D341Med (cell line): ENCODE data around the gene SWSAP1.

ENCODE experiments used
- DNase-seq: peaks from one replicate; pipeline ENCODE4 v3.0.0; 2012; ENCODE audit warnings: low spot score

The SWSAP1 gene

DNA sequence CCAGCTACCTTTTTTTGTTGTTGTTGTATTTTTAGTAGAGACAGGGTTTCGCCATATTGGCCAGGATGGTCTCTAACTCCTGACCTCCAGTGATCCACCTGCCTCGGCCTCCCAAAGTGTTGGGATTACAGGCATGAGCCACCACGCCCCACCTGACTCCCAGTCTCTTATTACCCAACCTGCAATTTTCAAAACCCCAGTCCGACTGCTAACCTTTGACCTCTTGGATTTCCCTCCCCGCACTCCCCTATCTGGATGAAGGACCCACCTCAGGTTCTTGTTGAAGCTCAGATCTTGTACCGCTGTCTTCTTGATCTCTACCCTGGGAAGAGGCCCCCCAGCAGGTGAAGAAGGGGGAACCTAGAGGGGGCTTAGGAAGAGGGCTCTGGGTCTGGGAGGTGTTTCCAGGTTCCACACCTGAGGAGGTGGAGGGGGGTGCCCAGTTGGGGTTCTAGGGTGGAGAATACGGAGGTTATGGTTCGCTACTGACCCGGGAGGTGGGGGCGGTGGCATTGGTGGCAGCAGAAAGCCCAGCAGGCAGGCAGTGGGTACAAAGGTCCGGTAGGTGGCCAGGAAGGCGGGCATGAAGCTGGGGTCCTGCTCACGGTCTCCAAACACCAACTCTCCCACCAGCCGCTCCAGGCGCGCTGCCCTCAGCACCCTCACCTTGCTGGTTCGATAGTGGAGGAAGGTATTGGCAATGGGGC, 42.0 kb downstream of the SWSAP1 start:
- no peak for DNase-seq

DNA sequence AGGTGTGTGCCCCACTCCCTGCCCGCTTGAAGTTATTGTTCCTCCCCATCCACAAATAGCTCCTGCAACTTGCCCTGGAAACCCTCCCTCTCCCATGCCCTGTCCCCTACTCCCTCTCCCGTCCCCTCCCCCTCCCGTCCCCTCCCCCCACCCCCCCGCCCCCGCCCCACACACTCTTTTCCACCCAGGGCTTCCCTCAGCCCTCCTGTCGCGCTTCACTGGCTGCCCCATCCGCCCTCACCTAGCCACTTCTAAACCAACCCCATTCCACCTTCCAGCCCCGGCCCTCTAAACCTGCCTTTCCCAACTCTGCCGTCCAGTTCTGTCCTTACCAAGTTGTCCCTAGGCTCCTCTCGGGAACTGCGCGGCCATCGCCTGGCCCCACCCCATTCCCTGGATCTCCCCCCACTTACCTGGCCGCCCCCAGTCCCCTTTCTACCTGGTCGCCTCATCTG, 43.7 kb downstream of the SWSAP1 start:
- DNase-seq: no peak

DNA sequence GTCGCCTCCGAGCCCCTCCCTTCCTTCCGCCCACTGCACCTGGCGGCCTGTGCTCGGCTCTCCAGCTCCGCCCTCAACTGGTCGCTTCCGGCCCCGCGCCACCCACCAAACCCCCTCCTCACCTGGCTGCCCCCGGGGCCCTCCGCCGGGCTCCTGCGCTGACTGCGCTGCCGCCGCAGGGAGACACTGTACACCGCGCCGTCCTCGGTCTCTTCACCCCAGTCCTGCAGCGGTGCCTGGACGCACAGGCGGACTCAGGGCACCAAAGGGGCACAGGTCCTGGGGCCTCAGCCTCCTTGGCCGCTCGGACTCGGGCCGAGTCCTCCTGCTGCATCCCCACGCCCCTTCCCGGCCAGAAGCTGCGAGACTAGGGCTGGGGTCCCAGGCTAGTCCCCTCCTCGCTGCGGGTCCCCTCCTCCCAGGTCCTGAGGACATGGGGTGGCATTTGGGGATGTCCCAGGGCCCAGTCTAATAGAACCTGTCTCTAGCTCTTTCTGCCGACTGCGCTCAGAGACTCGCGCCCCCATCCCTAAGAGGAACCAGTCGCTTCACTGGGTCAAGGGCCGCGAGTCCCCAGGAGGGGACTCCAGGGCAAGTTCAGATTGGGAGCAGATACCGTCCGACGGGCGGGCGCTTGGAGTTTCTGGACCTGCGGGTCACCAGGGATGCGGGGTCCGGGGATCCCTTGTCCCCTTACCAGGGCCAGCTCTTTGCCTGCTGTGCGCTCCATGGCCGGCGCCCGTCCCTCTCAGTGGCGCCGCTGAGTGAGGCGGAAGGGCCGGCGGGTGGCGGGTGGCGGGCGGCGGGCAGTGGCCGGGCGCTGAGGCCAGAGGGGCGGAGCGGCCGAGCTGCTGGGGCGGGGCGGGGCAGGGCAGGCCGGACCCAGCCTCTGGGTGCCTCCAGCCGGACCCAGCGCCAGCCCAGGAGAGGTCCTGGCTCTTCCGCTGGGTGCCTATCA, 44.4 kb downstream of the SWSAP1 start, which contains the start of gene RGL3:
RGL3 (minus strand) TSS at position 766 of the 958 bp plus-strand sequence; CDS start at position 730, 36 bp downstream.
- no peak for DNase-seq

DNA sequence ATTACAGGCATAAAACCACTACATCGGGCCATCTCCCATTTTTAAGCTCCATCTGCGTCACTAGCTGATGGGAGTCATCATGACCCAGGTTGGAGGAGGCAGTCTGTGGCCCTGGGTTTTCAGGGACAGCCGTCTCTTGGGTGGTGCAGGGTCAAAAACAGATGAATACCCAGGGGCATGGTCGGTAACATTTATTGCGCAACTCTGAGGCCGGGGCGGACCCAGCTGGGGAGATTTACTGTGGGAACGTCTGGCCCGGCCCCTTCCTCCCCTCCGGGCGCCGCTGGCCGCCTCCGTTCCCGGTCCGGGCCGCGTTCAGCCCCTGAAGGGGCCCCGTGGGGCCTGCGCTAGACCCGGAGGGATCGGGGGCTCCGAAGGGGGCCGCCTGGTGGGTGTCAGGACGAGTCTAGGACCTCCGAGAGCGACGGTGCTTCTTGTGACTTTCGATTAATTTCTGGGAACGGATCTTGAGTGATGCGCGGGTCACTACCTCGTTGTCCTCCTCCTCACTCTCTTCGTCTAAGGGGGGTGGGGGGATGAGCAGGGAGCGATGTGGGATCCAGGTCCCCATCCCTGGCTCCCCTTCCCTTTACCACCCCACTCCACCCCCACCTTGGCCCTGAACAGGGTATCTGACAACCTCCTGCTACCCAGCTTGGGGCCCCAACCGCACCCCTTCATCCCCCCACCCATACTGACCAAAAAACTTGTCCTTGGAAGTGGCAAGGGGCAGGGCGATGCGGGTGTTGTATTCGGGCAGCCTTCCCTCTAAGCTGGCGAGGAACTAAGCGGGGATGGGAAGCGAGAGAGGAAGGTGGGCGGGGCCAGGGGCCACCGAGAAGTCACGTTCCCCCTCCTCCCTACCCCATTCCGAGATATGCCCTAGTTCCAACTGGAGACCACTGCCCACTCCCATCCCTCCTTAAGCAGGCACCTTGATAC, 46.2 kb downstream of the SWSAP1 start:
- DNase-seq: no peak

DNA sequence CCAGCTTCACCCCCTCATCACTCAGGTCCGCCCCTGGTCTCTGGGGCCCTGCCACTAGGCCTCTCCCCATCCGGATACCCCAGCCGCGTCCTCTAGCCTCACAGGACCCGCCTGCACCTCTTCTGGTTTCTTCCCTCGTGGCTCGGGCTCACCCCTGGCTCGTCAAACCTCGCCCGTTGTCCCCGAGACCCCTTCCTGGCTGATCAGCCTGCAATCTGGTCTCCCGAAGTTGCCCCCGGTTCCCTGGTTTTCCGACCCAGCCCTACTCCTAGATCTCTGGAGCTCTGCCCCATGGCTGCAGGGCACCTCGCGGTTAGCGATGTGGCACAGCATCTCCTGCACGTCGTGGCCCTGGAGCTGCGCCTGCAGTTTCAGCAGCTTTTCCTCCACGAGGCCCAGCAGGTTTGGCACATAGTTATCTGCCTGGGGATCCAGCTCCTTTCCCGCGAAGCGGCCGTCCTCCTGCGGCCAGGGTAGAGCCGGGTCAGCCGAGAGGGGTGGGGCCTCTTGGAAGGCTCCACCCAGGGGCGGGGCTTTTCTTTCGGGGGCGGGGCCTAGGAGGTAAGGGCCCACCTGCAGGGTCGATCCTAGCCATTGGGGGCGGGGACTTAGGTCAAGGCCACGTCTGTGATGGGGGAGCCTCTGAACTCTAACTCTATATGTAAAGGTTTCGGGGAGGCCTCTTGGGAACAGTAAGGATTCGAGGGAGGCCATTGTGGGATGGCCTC, 47.1 kb downstream of the SWSAP1 start:
- DNase-seq: no peak

DNA sequence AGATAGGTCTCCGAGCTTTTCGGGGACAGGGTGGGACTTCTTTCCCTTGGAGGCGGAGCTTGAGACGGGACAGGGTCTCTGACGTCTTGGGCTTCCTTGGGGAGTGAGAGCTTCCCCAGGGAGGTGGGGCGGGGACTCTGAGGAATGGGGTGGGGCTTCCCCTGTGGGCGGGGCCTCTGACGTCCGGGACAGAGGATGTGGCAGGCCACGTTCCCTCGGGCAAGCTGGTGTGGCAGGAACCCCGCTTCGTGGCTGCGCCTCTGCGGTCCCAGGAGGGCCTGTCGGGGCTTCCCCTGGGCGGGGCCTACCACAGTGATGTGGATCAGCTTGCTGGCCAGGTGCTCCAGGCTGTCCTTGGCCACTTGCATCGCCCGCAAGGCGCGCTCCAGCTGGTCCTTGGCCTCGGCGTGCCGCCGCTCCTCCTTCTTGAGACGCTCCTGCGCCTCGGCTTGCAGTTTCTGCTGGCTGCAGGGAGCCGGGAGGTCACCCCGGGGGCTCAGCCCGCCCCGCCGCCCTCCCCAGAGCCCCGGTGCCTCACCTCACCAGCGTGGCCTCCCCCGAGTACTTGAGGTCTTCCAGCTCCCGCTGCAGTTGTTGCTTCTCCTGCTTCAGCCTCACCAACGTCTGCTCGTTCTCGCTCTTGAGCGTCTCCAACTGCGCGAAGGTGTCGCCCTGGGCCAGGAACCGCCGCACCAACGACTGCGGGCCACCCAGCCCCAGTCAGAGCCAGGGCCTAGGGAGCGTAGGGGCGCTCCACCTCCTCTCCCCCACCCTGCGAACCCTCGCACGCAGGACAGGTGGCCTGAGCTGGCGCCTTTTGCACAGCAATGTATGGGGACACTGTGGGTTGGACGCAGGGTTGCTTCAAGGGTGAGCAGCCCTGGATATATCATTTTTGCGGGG, 47.9 kb downstream of the SWSAP1 start:
- DNase-seq: no peak

DNA sequence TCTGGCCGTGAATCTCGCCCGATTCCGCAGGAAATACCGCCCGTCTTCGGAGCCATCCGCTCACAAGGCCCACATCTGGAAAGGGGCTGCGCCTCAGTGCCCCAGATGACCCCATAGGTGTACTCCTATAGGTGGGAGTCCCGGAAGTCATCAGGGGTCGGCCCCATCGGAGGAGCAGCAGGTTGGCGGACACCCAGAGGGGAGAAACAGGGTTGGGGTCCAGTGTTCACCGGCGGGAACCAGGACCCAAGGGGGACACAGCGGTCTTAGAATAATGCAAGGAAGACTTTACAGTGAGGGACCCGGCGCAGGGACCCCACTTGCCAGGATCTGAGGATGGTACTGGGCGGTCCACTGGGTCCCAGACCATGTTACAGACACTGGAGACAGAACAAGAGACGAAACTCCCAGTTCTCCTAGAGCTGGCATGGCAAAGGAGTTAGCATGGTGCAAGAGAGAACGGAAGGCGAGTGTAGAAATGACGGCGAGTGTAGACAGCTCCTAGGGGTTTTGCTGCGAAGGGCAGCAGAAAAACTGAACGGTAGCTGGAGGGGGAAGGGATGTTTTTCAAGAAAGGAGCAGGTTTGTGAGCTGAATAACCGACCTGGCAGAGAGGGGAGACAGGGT, 48.8 kb downstream of the SWSAP1 start:
- no peak for DNase-seq

DNA sequence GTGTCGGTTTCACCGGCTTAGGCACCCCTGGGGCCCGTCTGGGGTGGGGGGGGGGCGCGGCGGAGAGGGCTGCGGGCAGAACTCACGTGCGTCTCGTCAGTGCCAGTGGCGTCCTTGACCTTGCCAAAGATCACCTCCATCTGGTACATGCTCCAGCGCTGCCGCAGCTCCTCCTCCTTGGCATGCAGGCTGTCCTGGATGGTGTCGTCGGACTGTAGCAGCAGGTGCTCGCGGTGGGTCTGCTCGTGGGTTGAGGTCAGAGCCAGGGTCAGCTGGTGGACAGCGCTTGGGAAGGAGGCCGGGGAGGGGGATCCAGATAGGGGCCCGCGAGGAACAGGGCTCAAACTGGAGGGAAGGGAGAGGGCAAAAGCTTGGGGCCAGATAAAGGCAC, 49.3 kb downstream of the SWSAP1 start:
- DNase-seq: no peak
